ENCODE data around the gene RASSF4. TPM values are rescaled to one million over a fixed set of nuclear protein-coding genes. Genes with fewer than 3 reads are reported as not detected.

The RASSF4 gene
- total and polyA plus RNA-seq, 9 donors: 4.8 to 21.9 (median 8.1) TPM

DNA sequence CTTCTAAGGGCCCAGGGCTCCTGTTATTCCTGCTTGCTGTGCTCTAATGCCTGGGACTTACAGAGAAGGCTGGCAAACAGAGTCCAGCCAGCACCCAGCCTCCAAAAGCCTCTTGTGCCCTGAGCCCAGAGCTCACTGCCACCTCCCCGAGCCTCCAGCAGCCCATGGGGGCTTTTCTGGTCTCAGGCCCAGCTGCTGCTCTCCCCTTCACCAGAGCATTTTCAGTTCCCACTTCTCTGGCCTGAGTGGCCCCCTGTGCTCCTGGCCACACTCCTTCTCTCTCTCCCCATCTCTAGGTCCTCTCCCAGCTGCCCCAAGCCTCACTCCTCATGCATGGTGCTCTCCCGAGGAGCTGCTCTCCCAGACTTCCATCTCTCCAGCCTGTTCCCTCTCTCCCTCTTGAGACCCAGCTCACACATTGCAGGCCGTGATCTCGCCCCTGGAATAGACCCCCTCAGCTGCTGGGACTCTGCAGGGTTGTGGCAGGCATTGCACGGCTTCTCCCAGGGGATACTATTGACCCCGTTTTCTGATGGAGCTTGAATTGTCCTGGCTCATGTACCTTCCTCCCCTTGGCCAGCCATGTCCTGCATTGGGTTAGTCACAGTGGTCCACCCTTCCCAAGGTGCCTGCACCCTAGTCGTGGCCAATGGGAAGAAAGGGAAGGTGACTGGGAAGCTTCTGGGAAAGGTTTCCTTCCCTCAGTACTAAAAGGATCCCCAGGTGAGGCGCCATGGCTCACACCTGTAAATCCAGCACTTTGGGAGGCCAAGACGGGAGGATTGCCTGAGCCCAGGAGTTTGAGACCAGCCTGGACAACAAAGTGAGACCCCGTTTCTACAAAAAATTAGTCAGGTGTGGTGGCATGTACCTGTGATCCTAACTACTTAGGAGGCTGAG lies 9.0 kb upstream of the RASSF4 start:
- TF ChIP-seq POLR2A (IDR thresholded peaks at IDR 0.05) (no peak), EP300 (IDR thresholded peaks at IDR 0.05) (no peak)
- TF ChIP-seq, protein P1, sequence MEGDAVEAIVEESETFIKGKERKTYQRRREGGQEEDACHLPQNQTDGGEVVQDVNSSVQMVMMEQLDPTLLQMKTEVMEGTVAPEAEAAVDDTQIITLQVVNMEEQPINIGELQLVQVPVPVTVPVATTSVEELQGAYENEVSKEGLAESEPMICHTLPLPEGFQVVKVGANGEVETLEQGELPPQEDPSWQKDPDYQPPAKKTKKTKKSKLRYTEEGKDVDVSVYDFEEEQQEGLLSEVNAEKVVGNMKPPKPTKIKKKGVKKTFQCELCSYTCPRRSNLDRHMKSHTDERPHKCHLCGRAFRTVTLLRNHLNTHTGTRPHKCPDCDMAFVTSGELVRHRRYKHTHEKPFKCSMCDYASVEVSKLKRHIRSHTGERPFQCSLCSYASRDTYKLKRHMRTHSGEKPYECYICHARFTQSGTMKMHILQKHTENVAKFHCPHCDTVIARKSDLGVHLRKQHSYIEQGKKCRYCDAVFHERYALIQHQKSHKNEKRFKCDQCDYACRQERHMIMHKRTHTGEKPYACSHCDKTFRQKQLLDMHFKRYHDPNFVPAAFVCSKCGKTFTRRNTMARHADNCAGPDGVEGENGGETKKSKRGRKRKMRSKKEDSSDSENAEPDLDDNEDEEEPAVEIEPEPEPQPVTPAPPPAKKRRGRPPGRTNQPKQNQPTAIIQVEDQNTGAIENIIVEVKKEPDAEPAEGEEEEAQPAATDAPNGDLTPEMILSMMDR (IDR thresholded peaks at IDR 0.05): no peak
- intact Hi-C loops (cut with DNase I): no loop called here
- Histone ChIP-seq H3K9me3 (no peaks in the 10 kb centered on the region), H3K4me1 (ENCODE audit: insufficient read depth) (peaks cover 2% of the 10 kb centered on the region), H3K27ac (no peak overlapping the region), H3K4me3 (no peak overlapping the region), H3K27me3 (no peaks in the 10 kb centered on the region), H3K36me3 (no peaks in the 10 kb centered on the region)
- DNase-seq: peak in 1 of 5 donors; percentile 5
- WGBS, 3 donors: 93 to 97% (median 95%) methylated on average over 10 of the region's 10 CpGs

DNA sequence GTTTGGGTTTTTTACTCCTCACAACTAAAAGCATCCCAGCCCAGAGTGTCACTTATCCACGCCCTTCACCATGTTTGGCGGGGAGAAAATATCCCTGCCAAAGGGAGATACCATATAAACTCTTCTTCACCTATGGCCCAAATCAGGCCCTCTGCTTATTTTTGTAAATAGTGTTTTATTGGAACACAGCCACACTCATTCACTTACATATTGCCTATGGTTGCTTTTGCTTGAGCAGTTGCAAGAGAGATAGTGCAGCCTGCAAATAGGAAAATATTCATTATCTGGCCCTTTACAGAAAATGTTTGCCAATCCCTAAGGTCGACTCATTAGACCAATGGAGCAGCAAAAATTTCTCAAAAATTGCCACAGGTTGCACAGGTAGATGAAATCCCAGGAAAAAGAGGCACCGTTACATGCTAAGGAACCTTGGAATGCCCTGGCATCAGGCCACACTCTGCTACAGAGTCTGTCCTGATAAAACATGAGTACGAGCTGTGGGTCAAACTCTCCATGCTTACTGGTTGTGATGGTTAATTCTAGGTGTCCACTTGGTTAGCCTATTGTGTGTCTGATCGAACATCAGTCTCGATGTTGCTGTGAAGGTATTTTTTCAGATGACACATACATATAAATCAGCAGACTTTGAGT lies 7.9 kb upstream of the RASSF4 start:
- H3K9me3 ChIP-seq: no peaks in the 10 kb centered on the region
- intact Hi-C loops (cut with DNase I): no loop called here
- TF ChIP-seq EP300 (IDR thresholded peaks at IDR 0.05) (no peak), POLR2A (IDR thresholded peaks at IDR 0.05) (no peak)
- TF ChIP-seq, protein P1 (IDR thresholded peaks at IDR 0.05): no peak
- H3K4me3 ChIP-seq: no peak overlapping the region
- H3K4me1 ChIP-seq (ENCODE audit: insufficient read depth): peaks cover 2% of the 10 kb centered on the region
- H3K27me3 ChIP-seq: no peaks in the 10 kb centered on the region
- peak in 1 of 5 donors; percentile 4 for DNase-seq
- 47 to 59% (median 47%) methylated on average over 7 of the region's 7 CpGs for WGBS, 3 donors
- no peak overlapping the region for H3K27ac ChIP-seq
- H3K36me3 ChIP-seq: no peaks in the 10 kb centered on the region

DNA sequence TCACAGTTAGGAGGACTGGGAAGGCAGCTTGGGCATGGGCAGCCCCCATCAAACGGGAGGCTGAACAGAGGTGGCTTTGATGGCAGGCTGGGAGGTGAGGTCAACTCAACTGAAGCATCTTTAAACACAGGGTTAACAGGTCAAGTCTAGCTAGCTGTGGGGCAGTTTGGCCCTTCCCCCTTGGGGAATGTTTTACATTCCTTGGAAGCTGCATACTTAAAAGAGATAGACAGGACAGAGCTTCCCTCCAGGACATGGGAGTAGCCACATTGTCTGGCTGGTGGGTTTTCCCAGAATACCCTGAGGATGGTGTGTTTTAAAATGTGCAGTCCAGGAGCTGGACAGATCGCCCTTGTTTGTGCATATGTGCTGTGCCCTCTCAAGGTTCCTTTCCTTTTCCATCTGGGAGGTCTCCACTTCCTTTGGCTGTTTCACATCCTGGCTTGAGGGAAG lies 6.8 kb upstream of the RASSF4 start:
- intact Hi-C loops (cut with DNase I): no loop called here
- peak in 1 of 5 donors; percentile 3 for DNase-seq
- H3K4me3 ChIP-seq: no peak overlapping the region
- peaks cover 2% of the 10 kb centered on the region for H3K4me1 ChIP-seq (ENCODE audit: insufficient read depth)
- no peaks in the 10 kb centered on the region for H3K27me3 ChIP-seq
- no peak overlapping the region for H3K27ac ChIP-seq
- 10 to 36% (median 18%) methylated on average over 2 of the region's 2 CpGs for WGBS, 3 donors
- no peaks in the 10 kb centered on the region for H3K9me3 ChIP-seq
- TF ChIP-seq, protein P1 (IDR thresholded peaks at IDR 0.05): no peak
- TF ChIP-seq POLR2A (IDR thresholded peaks at IDR 0.05) (no peak), EP300 (IDR thresholded peaks at IDR 0.05) (no peak)
- H3K36me3 ChIP-seq: no peaks in the 10 kb centered on the region

DNA sequence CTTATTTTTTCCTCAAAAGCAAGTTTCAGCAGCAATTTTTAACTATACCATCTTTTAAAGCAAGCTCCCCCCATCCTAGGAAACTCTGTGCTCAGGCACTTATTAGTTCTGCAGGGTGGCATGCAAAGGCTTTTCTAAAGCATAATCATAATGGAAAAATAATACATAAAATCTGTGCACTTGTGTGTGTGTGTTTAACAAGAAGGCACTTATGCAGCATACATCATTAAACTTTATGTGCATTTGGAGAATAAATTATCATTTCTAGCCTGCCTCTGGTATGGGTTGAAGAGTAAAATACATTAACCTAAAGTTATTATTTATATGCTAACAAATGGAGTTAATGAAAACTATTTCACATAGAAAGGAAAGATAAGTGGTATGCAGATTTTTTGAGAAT lies 5.6 kb upstream of the RASSF4 start:
- DNase-seq: no peak
- H3K4me3 ChIP-seq: no peak overlapping the region
- H3K27ac ChIP-seq: no peak overlapping the region
- H3K9me3 ChIP-seq: no peaks in the 10 kb centered on the region
- TF ChIP-seq POLR2A (IDR thresholded peaks at IDR 0.05) (no peak), EP300 (IDR thresholded peaks at IDR 0.05) (no peak)
- TF ChIP-seq, protein P1 (IDR thresholded peaks at IDR 0.05): no peak
- no peaks in the 10 kb centered on the region for H3K27me3 ChIP-seq
- H3K36me3 ChIP-seq: no peaks in the 10 kb centered on the region
- H3K4me1 ChIP-seq (ENCODE audit: insufficient read depth): peaks cover 7% of the 10 kb centered on the region
- intact Hi-C loops (cut with DNase I): no loop called here

All from ovary (tissue), 9 donors.